Measurements from ENCODE around the gene CNTN6. TPM values are rescaled to one million over a fixed set of nuclear protein-coding genes. Genes with fewer than 3 reads are reported as not detected.

CNTN6 gene
- total and polyA plus RNA-seq, 9 donors = 0.04 to 0.43 (median 0.23) TPM; not detected in 6

DNA sequence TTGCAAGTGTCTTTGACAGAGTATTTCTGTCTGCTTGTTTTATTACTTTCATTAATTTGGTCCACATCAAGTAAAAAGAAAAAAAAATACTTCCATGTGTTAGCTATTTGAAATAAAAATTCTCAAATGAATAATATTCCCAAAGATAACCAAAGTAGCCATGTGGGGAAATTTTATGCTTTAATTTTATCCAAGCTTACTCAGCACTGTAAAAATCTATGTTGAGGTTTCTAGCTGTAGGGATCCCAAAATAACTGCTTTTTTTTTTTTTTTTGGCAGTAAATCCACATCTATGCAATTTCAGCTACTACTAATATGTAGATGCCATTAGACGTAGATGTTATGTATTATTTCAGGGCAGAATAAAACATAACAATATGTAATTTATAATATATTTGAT is 35.4 kb upstream of the CNTN6 start:
- Histone ChIP-seq H3K36me3 (no peaks in the 10 kb centered on the region), H3K4me1 (ENCODE audit: insufficient read depth) (no peaks in the 10 kb centered on the region), H3K27me3 (no peaks in the 10 kb centered on the region), H3K9me3 (no peaks in the 10 kb centered on the region), H3K4me3 (no peak overlapping the region), H3K27ac (no peak overlapping the region)
- 38 to 44% (median 39%) methylated on average over 1 of the region's 1 CpG for WGBS, 3 donors
- TF ChIP-seq POLR2A (IDR thresholded peaks at IDR 0.05) (no peak), EP300 (IDR thresholded peaks at IDR 0.05) (no peak), CTCF (IDR thresholded peaks at IDR 0.05) (no peak)
- intact Hi-C loops (cut with DNase I) = loop anchor here in 1 of 4 donors (5.0 kb wide), 1 partner anchor 525 kb away; no protein-coding TSS in a partner anchor
- no peak for DNase-seq

GRCh38 chr3:1068985-1069384 is 23.8 kb upstream of the CNTN6 start:
- DNase-seq = no peak
- TF ChIP-seq EP300 (IDR thresholded peaks at IDR 0.05) = no peak
- TF ChIP-seq CTCF (IDR thresholded peaks at IDR 0.05) = no peak
- Histone ChIP-seq H3K9me3 (no peaks in the 10 kb centered on the region), H3K27ac (no peak overlapping the region), H3K4me1 (ENCODE audit: insufficient read depth) (no peaks in the 10 kb centered on the region), H3K36me3 (no peaks in the 10 kb centered on the region), H3K27me3 (no peaks in the 10 kb centered on the region), H3K4me3 (no peak overlapping the region)
- 47 to 52% (median 49%) methylated on average over 4 of the region's 4 CpGs for WGBS, 3 donors
- intact Hi-C loops (cut with DNase I) = no loop called here

- H3K36me3 ChIP-seq = no peaks in the 10 kb centered on the region
- no peak overlapping the region for H3K4me3 ChIP-seq
- H3K9me3 ChIP-seq = no peaks in the 10 kb centered on the region
- intact Hi-C loops (cut with DNase I) = no loop called here
- no peaks in the 10 kb centered on the region for H3K27me3 ChIP-seq
- DNase-seq = no peak
- H3K27ac ChIP-seq = no peak overlapping the region
- H3K4me1 ChIP-seq (ENCODE audit: insufficient read depth) = no peaks in the 10 kb centered on the region
- TF ChIP-seq CTCF (IDR thresholded peaks at IDR 0.05) = no peak
- no peak for TF ChIP-seq EP300 (IDR thresholded peaks at IDR 0.05)
- no peak for TF ChIP-seq POLR2A (IDR thresholded peaks at IDR 0.05)
- WGBS, 3 donors = 78 to 87% (median 86%) methylated on average over 5 of the region's 5 CpGs
Observed at GRCh38 chr3:1072041-1072440, 20.8 kb upstream of the CNTN6 start.

- Histone ChIP-seq H3K9me3 (no peaks in the 10 kb centered on the region), H3K27ac (no peak overlapping the region), H3K36me3 (no peaks in the 10 kb centered on the region), H3K27me3 (no peaks in the 10 kb centered on the region), H3K4me3 (no peak overlapping the region), H3K4me1 (ENCODE audit: insufficient read depth) (no peaks in the 10 kb centered on the region)
- no peak for DNase-seq
- no peak for TF ChIP-seq EP300 (IDR thresholded peaks at IDR 0.05)
- TF ChIP-seq POLR2A (IDR thresholded peaks at IDR 0.05) = no peak
- intact Hi-C loops (cut with DNase I) = no loop called here
Observed at GRCh38 chr3:1079662-1080061, 13.2 kb upstream of the CNTN6 start.

- intact Hi-C loops (cut with DNase I) = no loop called here
- WGBS, 3 donors = 61 to 70% (median 68%) methylated on average over 2 of the region's 2 CpGs
- Histone ChIP-seq H3K36me3 (no peaks in the 10 kb centered on the region), H3K27me3 (no peaks in the 10 kb centered on the region), H3K9me3 (no peaks in the 10 kb centered on the region), H3K4me1 (ENCODE audit: insufficient read depth) (no peaks in the 10 kb centered on the region), H3K27ac (no peak overlapping the region), H3K4me3 (no peak overlapping the region)
- TF ChIP-seq POLR2A (IDR thresholded peaks at IDR 0.05) (no peak), CTCF (IDR thresholded peaks at IDR 0.05) (no peak), EP300 (IDR thresholded peaks at IDR 0.05) (no peak)
- DNase-seq = peak in 1 of 5 donors; percentile 6
Observed at GRCh38 chr3:1082108-1082507, 10.7 kb upstream of the CNTN6 start.

All from ovary (tissue), 9 donors.